Activated CD4-positive, CD25-positive, alpha-beta regulatory T cell treated with anti-CD3 and anti-CD28 coated beads, Interleukin-2, amount 50 U/mL, for 16 hours (primary cell): Measurements from ENCODE around the gene DLK2.
"Not testable (repeated sequence)": the region's sequence is repeated elsewhere in the genome, so short reads cannot be mapped to it uniquely, and the experiment has no call there.

ENCODE experiments used
- DNase-seq: peaks from one replicate; pipeline ENCODE4 v3.0.0-alpha.2; 2020; ENCODE audit warnings: low read depth, low spot score

DLK2 gene

GRCh38 chr6:43455531-43456428 lies at the start of gene DLK2:
Gene DLK2, minus strand, starts transcription at chr6:43455548. Its CDS starts 723 bp downstream, at chr6:43454825.
- no peak for DNase-seq

GRCh38 chr6:43503443-43503842 lies 48.1 kb upstream of the DLK2 start:
- DNase-seq = no peak

GRCh38 chr6:43502666-43503065 lies 47.3 kb upstream of the DLK2 start:
- no peak for DNase-seq

- DNase-seq = no peak
Observed at GRCh38 chr6:43500921-43501320, 45.6 kb upstream of the DLK2 start.

GRCh38 chr6:43499028-43499815 lies 43.9 kb upstream of the DLK2 start:
- DNase-seq = no peak

GRCh38 chr6:43498291-43498690 lies 42.9 kb upstream of the DLK2 start:
- not testable (repeated sequence) for DNase-seq

GRCh38 chr6:43497689-43498088 lies 42.3 kb upstream of the DLK2 start:
- DNase-seq = no peak

GRCh38 chr6:43497129-43497396 lies 41.7 kb upstream of the DLK2 start:
- no peak for DNase-seq

- no peak for DNase-seq
Observed at GRCh38 chr6:43496370-43497128, 41.2 kb upstream of the DLK2 start.

- DNase-seq = no peak
Observed at GRCh38 chr6:43495409-43495941, 40.1 kb upstream of the DLK2 start.

GRCh38 chr6:43494766-43495165 lies 39.4 kb upstream of the DLK2 start:
- no peak for DNase-seq

- DNase-seq = no peak
Observed at GRCh38 chr6:43494321-43494720, 39.0 kb upstream of the DLK2 start.

GRCh38 chr6:43493833-43494232 lies 38.5 kb upstream of the DLK2 start:
- no peak for DNase-seq

- no peak for DNase-seq
Observed at GRCh38 chr6:43493230-43493629, 37.9 kb upstream of the DLK2 start.

GRCh38 chr6:43492673-43493072 lies 37.3 kb upstream of the DLK2 start:
- no peak for DNase-seq

GRCh38 chr6:43491750-43492661 lies 36.7 kb upstream of the DLK2 start:
- DNase-seq = no peak

GRCh38 chr6:43490523-43490939 lies 35.2 kb upstream of the DLK2 start:
- DNase-seq = no peak

GRCh38 chr6:43489277-43490072 lies 34.1 kb upstream of the DLK2 start:
- DNase-seq = no peak

GRCh38 chr6:43488667-43489276 lies 33.4 kb upstream of the DLK2 start:
- DNase-seq = no peak
